ENCODE data around the gene DGLUCY. TPM values are rescaled to one million over a fixed set of nuclear protein-coding genes. Genes with fewer than 3 reads are reported as not detected.

Gene DGLUCY
- total RNA-seq, 1 donor, result 45.6 TPM

- TF ChIP-seq CTCF (IDR thresholded peaks at IDR 0.05; ENCODE audit: extremely low read depth, low read depth, low read length), result no peak
- Histone ChIP-seq H3K4me3 (ENCODE audit: insufficient read depth, low read length) (no peak overlapping the region), H3K4me1 (ENCODE audit: insufficient read depth, low read length) (no peaks in the 10 kb centered on the region), H2AFZ (ENCODE audit: low read length) (no peak overlapping the region), H3K4me2 (ENCODE audit: insufficient read depth, low read length) (no peak overlapping the region), H3K27ac (ENCODE audit: low read depth, low read length) (no peak overlapping the region), H3K79me2 (ENCODE audit: insufficient read depth, low read length) (no peaks in the 10 kb centered on the region), H3K9me3 (ENCODE audit: low read depth, low read length) (no peaks in the 10 kb centered on the region), H4K20me1 (ENCODE audit: insufficient read depth, low read length) (no peaks in the 10 kb centered on the region), H3K36me3 (ENCODE audit: insufficient read depth, low read length) (peaks cover 10% of the 10 kb centered on the region), H3K27me3 (ENCODE audit: insufficient read depth, low read length) (no peaks in the 10 kb centered on the region)
- DNase-seq (ENCODE audit: insufficient read length, low spot score, missing footprints), result no peak
Observed at GRCh38 chr14:91218014-91218413, 104.1 kb downstream of the DGLUCY start.

- no peaks in the 10 kb centered on the region for H3K27me3 ChIP-seq (ENCODE audit: insufficient read depth, low read length)
- no peaks in the 10 kb centered on the region for H3K9me3 ChIP-seq (ENCODE audit: low read depth, low read length)
- H3K79me2 ChIP-seq (ENCODE audit: insufficient read depth, low read length), result no peaks in the 10 kb centered on the region
- H3K4me3 ChIP-seq (ENCODE audit: insufficient read depth, low read length), result no peak overlapping the region
- no peak overlapping the region for H3K4me2 ChIP-seq (ENCODE audit: insufficient read depth, low read length)
- H4K20me1 ChIP-seq (ENCODE audit: insufficient read depth, low read length), result no peaks in the 10 kb centered on the region
- H3K27ac ChIP-seq (ENCODE audit: low read depth, low read length), result no peak overlapping the region
- H3K36me3 ChIP-seq (ENCODE audit: insufficient read depth, low read length), result peaks cover 10% of the 10 kb centered on the region
- peak; percentile 71 for DNase-seq (ENCODE audit: insufficient read length, low spot score, missing footprints)
- no peak for TF ChIP-seq CTCF (IDR thresholded peaks at IDR 0.05; ENCODE audit: extremely low read depth, low read depth, low read length)
- peaks cover under 1% of the 10 kb centered on the region for H3K4me1 ChIP-seq (ENCODE audit: insufficient read depth, low read length)
- H2AFZ ChIP-seq (ENCODE audit: low read length), result no peak overlapping the region
Observed at GRCh38 chr14:91219517-91220389, 105.9 kb downstream of the DGLUCY start.

GRCh38 chr14:91220581-91221000 lies 106.7 kb downstream of the DGLUCY start:
- no peaks in the 10 kb centered on the region for H3K27me3 ChIP-seq (ENCODE audit: insufficient read depth, low read length)
- H3K27ac ChIP-seq (ENCODE audit: low read depth, low read length), result no peak overlapping the region
- H3K36me3 ChIP-seq (ENCODE audit: insufficient read depth, low read length), result peaks cover 5% of the 10 kb centered on the region
- DNase-seq (ENCODE audit: insufficient read length, low spot score, missing footprints), result no peak
- no peaks in the 10 kb centered on the region for H3K9me3 ChIP-seq (ENCODE audit: low read depth, low read length)
- H3K4me3 ChIP-seq (ENCODE audit: insufficient read depth, low read length), result no peak overlapping the region
- peaks cover 8% of the 10 kb centered on the region for H3K4me1 ChIP-seq (ENCODE audit: insufficient read depth, low read length)
- no peak overlapping the region for H3K4me2 ChIP-seq (ENCODE audit: insufficient read depth, low read length)
- H4K20me1 ChIP-seq (ENCODE audit: insufficient read depth, low read length), result no peaks in the 10 kb centered on the region
- no peak overlapping the region for H2AFZ ChIP-seq (ENCODE audit: low read length)
- TF ChIP-seq CTCF (IDR thresholded peaks at IDR 0.05; ENCODE audit: extremely low read depth, low read depth, low read length), result no peak
- H3K79me2 ChIP-seq (ENCODE audit: insufficient read depth, low read length), result no peaks in the 10 kb centered on the region

- Histone ChIP-seq H3K4me3 (ENCODE audit: insufficient read depth, low read length) (no peak overlapping the region), H3K9me3 (ENCODE audit: low read depth, low read length) (no peaks in the 10 kb centered on the region), H2AFZ (ENCODE audit: low read length) (no peak overlapping the region), H3K27me3 (ENCODE audit: insufficient read depth, low read length) (no peaks in the 10 kb centered on the region), H3K79me2 (ENCODE audit: insufficient read depth, low read length) (no peaks in the 10 kb centered on the region), H3K36me3 (ENCODE audit: insufficient read depth, low read length) (no peaks in the 10 kb centered on the region), H3K4me2 (ENCODE audit: insufficient read depth, low read length) (no peak overlapping the region), H3K4me1 (ENCODE audit: insufficient read depth, low read length) (peaks cover 8% of the 10 kb centered on the region), H4K20me1 (ENCODE audit: insufficient read depth, low read length) (no peaks in the 10 kb centered on the region), H3K27ac (ENCODE audit: low read depth, low read length) (no peak overlapping the region)
- DNase-seq (ENCODE audit: insufficient read length, low spot score, missing footprints), result no peak
- TF ChIP-seq CTCF (IDR thresholded peaks at IDR 0.05; ENCODE audit: extremely low read depth, low read depth, low read length), result no peak
Observed at GRCh38 chr14:91221270-91221669, 107.4 kb downstream of the DGLUCY start.

Measured in osteoblast (primary cell).